Astrocyte (in vitro differentiated cells and primary cell): ENCODE data around the gene GABRB1.

ENCODE experiments used
- CTCF ChIP-seq: IDR thresholded peaks from 2 replicates; pipeline ENCODE4 v1.5.1; 2011; ENCODE audit warnings: low read depth, mild to moderate bottlenecking, inconsistent platforms, low read length, moderate library complexity; ENCODE audit not compliant: insufficient read depth
- EZH2 ChIP-seq: IDR thresholded peaks from 2 replicates; pipeline ENCODE4 v1.6.1; 2012; ENCODE audit warnings: mild to moderate bottlenecking, low read length, inconsistent platforms; ENCODE audit not compliant: insufficient read depth

DNA sequence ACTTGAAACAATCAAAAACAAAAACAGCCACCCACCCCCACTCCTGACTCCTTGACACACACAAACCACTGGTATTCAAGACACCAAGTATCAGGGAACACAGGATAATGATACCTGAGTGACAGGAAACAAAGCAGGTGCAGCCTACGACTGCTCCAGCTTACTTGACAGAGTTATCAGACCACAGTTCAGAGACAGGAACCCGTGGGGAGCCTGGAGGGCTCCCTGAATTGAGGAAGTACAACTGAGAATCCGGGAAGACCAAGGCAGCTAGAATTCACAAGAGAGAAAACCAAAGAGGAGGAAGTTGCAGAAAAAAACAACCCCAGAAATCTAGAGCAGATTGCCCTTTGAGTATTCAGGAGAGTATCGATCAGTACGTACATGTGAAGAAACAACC, 411.6 kb downstream of the GABRB1 start:
- TF ChIP-seq EZH2 (no peak), CTCF (no peak)
